Stomach (tissue), 9 donors: Measurements from ENCODE around the gene GTF3C4. TPM values are rescaled to one million over a fixed set of nuclear protein-coding genes. Genes with fewer than 3 reads are reported as not detected.

Experiments
- DNase-seq, 2 donors: peaks; one replicate each; pipeline versions ENCODE4 v3.0.0 to v3.0.0-alpha.2; 2013 to 2019
- H3K27ac ChIP-seq, 5 donors: fragments of 200-600 bp in 4 of 5; sonication (generic) in 4 of 5; one replicate each; pipeline ENCODE4 v1.5.1; 2013 to 2019; ENCODE audit warnings: mild to moderate bottlenecking in 1 of 5, moderate library complexity in 1 of 5
- H3K27me3 ChIP-seq, 3 donors: fragments of 200-600 bp; sonication (generic); one replicate each; pipeline ENCODE4 v1.5.1; 2017 to 2019; ENCODE audit warnings: mixed run types in 1 of 3
- H3K36me3 ChIP-seq, 4 donors: fragments of 200-600 bp; sonication (generic); 1 replicate in 3 of 4; 2 replicates in 1 of 4; pipeline ENCODE4 v1.5.1; 2016 to 2019
- H3K4me1 ChIP-seq, 4 donors: fragments of 200-600 bp; sonication (generic); one replicate each; pipeline ENCODE4 v1.5.1; 2016 to 2019
- H3K4me3 ChIP-seq, 4 donors: fragments of 200-600 bp; sonication (generic) in 3 of 4; one replicate each; pipeline ENCODE4 v1.5.1; 2016 to 2019; ENCODE audit warnings: mild to moderate bottlenecking in 1 of 4
- H3K9me3 ChIP-seq, 4 donors: fragments of 200-600 bp; sonication (generic); one replicate each; pipeline ENCODE4 v1.5.1; 2016 to 2019
- EP300 ChIP-seq: sonication (generic); formaldehyde crosslinking; IDR thresholded peaks from one replicate; pipeline ENCODE4 v1.6.1; 2017; ENCODE audit warnings: antibody characterized with exemption
- POLR2A ChIP-seq, 4 donors: fragments of 450-650 bp; IDR thresholded peaks; one replicate each; pipeline ENCODE4 v1.6.1; 2016; ENCODE audit warnings: antibody characterized with exemption in 4 of 4, control low read depth in 2 of 4, mild to moderate bottlenecking in 1 of 4, moderate library complexity in 1 of 4
- POLR2AphosphoS5 ChIP-seq, 3 donors: sonication (generic); formaldehyde crosslinking; IDR thresholded peaks; one replicate each; pipeline ENCODE4 v1.6.1; 2016; ENCODE audit warnings: antibody characterized with exemption in 3 of 3
- WGBS, 5 donors: extraction: QIAGEN DNeasy Blood & Tissue Kit in 3 of 5; methylation state at CpG; one replicate each; pipeline versions ENCODE4 v1.1.5 to v1.1.7; 2013 to 2018; 5-methylcytosine and 5-hydroxymethylcytosine counted together
- intact Hi-C: fragments of 100-400 bp; cut with DNase I; formaldehyde crosslinking; loops from one replicate; pipeline ENCODE4 v1.15.1; 2023; ENCODE audit warnings: low total_unique reads
- polyA plus RNA-seq, 3 donors: library from polyadenylated mRNA; stranded (reverse); fragments of 200-250 nt; gene quantifications; one replicate each; pipeline ENCODE4 v1.2.3, GENCODE V29; 2013
- total RNA-seq, 5 donors: library from RNA; depleted of rRNA; stranded (reverse); fragments of >200 nt; gene quantifications; one replicate each; pipeline versions ENCODE4 v1.1.0 to v1.2.3, GENCODE V29; 2014 to 2016
- TF ChIP-seq, protein P1 (sequence below), 7 experiments: fragments of 450-650 bp in 4 of 7; fragments of 200-600 bp in 3 of 7; sonication (generic) in 3 of 7; IDR thresholded peaks; one replicate each; pipeline ENCODE4 v1.5.1; 2016 to 2019; ENCODE audit warnings: antibody characterized with exemption in 7 of 7, control low read depth in 2 of 7, mild to moderate bottlenecking in 1 of 7
- donor health status: healthy with polysubstance abuse.
- donor health status: Bipolar disorder and iron deficiency.
- donor health status: healthy.

Gene GTF3C4
- total and polyA plus RNA-seq, 8 donors = 2.6 to 68.8 (median 11.4) TPM

DNA sequence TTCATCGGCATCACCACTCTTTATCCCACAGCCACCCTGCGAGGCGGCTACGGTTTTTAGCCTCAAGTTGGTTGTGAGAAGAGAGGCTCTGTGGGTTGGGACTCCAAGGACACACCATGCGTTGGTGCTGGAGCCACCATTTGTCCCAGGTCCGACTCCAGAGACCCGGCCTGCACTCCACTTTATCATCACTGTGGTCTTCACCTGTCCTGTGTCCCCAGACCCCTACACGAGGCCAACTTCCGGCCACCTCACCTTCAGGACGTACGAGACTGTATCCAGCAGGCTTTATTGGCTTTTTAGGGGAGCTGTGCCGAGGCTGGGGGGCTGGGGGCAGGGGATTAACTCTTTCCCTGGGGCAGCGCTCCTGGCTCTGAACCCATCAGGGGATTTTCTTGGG, 55.0 kb downstream of the GTF3C4 start:
- H3K27me3 ChIP-seq = peaks cover 0 to 15% (median 0%) of the 10 kb centered on the region in 3 donors
- H3K4me3 ChIP-seq = no peak overlapping the region
- DNase-seq = no peak
- H3K27ac ChIP-seq = no peak overlapping the region
- H3K9me3 ChIP-seq = no peaks in the 10 kb centered on the region
- H3K4me1 ChIP-seq = no peaks in the 10 kb centered on the region
- H3K36me3 ChIP-seq = no peaks in the 10 kb centered on the region
- TF ChIP-seq POLR2AphosphoS5 (IDR thresholded peaks at IDR 0.05) = no peak
- TF ChIP-seq, protein P1, sequence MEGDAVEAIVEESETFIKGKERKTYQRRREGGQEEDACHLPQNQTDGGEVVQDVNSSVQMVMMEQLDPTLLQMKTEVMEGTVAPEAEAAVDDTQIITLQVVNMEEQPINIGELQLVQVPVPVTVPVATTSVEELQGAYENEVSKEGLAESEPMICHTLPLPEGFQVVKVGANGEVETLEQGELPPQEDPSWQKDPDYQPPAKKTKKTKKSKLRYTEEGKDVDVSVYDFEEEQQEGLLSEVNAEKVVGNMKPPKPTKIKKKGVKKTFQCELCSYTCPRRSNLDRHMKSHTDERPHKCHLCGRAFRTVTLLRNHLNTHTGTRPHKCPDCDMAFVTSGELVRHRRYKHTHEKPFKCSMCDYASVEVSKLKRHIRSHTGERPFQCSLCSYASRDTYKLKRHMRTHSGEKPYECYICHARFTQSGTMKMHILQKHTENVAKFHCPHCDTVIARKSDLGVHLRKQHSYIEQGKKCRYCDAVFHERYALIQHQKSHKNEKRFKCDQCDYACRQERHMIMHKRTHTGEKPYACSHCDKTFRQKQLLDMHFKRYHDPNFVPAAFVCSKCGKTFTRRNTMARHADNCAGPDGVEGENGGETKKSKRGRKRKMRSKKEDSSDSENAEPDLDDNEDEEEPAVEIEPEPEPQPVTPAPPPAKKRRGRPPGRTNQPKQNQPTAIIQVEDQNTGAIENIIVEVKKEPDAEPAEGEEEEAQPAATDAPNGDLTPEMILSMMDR (IDR thresholded peaks at IDR 0.05) = no peak
- TF ChIP-seq POLR2A (IDR thresholded peaks at IDR 0.05) = no peak
- TF ChIP-seq EP300 = no peak
- intact Hi-C loops = no loop called here
- 95 to 97% (median 96%) methylated on average over 12 to 13 of the region's 13 CpGs for WGBS, 5 donors

DNA sequence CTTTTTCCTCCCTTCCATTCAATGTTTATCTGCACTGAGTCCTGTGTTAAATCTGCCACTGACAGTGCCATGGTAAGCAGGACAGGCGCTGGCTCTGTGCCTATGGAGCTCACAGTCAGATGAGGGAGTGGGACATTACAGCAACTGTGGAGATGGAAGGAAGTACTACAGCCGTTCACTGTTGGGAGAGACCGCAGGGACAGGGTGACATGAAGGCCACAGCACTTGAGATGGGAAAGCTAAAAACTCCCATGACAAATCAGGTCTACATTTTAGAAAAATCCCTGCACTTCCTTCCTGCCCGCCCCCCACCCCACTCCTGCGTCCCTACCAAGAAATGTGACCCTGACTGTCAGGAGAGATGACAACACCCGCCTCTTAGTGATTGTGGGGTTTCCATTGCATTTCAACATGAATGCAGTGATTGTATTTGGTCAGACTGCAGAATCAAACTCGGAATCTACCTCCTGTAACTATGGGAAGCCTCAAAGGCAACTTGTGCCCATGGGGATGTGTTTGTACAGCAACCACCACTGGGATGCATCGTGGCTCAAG, 56.4 kb downstream of the GTF3C4 start:
- Histone ChIP-seq H3K4me1 (no peaks in the 10 kb centered on the region), H3K27ac (no peak overlapping the region), H3K9me3 (no peaks in the 10 kb centered on the region), H3K27me3 (peaks cover 0 to 11% (median 0%) of the 10 kb centered on the region in 3 donors), H3K36me3 (no peaks in the 10 kb centered on the region), H3K4me3 (no peak overlapping the region)
- TF ChIP-seq, protein P1 (IDR thresholded peaks at IDR 0.05) = no peak
- TF ChIP-seq POLR2A (IDR thresholded peaks at IDR 0.05) = no peak
- TF ChIP-seq EP300 = no peak
- TF ChIP-seq POLR2AphosphoS5 (IDR thresholded peaks at IDR 0.05) = no peak
- intact Hi-C loops = no loop called here
- 72 to 82% (median 78%) methylated on average over 8 of the region's 8 CpGs for WGBS, 5 donors
- no peak for DNase-seq

DNA sequence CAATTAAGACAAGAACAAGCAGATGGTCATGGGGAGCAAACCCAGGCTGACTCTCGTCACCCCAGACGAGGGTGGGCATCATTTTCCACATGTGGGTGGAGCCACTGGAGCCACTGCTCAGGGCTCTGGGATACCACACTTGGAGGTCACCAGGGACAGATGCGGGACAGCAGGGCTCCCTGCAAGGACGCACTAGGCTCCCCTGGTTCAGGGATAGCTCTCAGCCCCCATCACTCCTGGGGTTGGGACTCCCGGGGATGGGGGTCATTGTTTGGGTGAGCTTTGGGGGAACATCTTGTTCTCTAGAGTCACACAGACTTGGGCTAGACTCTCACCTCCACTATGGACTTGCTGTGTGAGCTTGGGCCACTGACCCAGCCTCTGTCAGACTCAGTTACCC, 57.8 kb downstream of the GTF3C4 start:
- H3K27ac ChIP-seq = no peak overlapping the region
- intact Hi-C loops = no loop called here
- H3K4me1 ChIP-seq = no peaks in the 10 kb centered on the region
- DNase-seq = no peak
- peaks cover 0 to 5% (median 0%) of the 10 kb centered on the region in 3 donors for H3K27me3 ChIP-seq
- H3K4me3 ChIP-seq = no peak overlapping the region
- 83 to 95% (median 87%) methylated on average over 4 to 5 of the region's 5 CpGs for WGBS, 5 donors
- no peaks in the 10 kb centered on the region for H3K9me3 ChIP-seq
- TF ChIP-seq EP300 (no peak), POLR2A (IDR thresholded peaks at IDR 0.05) (no peak), POLR2AphosphoS5 (IDR thresholded peaks at IDR 0.05) (no peak)
- TF ChIP-seq, protein P1 (IDR thresholded peaks at IDR 0.05) = no peak
- H3K36me3 ChIP-seq = no peaks in the 10 kb centered on the region

DNA sequence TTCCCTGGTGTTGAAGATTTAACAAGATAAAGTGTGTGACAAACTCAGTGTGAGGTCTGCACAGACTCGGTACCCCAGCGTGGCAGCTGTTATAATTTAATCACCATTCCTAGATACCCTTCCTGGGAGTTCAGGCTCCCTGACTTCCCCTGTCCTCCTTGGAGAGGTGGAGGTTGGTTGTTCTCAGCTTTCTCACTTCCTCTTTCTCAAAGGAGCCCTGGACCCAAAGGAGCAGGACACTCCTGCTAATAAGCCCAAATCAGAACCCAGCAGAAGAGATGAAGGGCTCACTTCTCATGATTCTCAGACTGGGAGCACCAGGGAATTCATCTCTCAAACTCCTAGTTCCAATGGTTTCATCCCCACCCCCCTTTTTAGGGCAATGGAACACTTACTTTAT, 58.2 kb downstream of the GTF3C4 start:
- H3K27me3 ChIP-seq = peaks cover 0 to 7% (median 0%) of the 10 kb centered on the region in 3 donors
- intact Hi-C loops = no loop called here
- peaks cover 0 to 3% (median 0%) of the 10 kb centered on the region in 4 donors for H3K4me1 ChIP-seq
- no peaks in the 10 kb centered on the region for H3K9me3 ChIP-seq
- TF ChIP-seq, protein P1 (IDR thresholded peaks at IDR 0.05) = no peak
- TF ChIP-seq EP300 = no peak
- no peaks in the 10 kb centered on the region for H3K36me3 ChIP-seq
- H3K27ac ChIP-seq = no peak overlapping the region
- DNase-seq = no peak
- WGBS, 5 donors = 63 to 78% (median 72%) methylated on average over 2 of the region's 2 CpGs
- H3K4me3 ChIP-seq = no peak overlapping the region
